Inflammatory macrophage treated with lipopolysaccharide for 1 hour (primary cell): Measurements from ENCODE around the gene HNRNPC.
"Not testable (repeated sequence)": the region's sequence is repeated elsewhere in the genome, so short reads cannot be mapped to it uniquely, and the experiment has no call there.

ENCODE experiments used
- DNase-seq, 2 donors: peaks; one replicate each; pipeline ENCODE4 v3.0.0-alpha.2; 2020 to 2022

HNRNPC gene

DNA sequence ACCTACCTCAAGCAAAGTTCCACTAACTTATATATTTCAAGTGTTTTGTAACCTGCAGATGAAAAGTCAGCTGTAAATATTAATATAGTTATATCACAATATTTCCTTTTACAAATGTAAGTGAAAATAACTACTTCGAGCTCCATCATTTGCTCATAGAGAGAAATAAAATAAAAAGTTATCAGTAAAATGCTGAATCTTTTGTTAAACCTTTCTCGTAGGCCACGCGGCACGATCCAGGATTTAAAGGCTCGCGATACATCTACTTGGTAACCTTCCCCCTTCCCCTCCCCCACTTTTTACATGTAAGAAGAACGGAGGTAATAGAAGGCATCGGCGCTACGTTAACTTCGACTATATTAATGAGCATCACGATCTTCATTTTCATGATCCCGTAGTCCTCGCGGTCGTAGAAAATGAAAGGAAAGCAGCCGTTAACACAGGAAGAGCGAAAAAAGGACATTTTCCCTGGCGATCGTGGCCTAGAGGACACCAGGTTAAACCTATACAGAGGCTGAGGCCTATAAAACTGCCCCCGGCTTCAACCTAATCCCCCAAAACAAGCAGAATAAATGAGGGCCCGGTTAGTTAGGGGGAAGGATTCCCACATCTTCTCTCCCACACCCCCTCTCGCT lies 508 bp downstream of the HNRNPC start:
- DNase-seq = peak in 1 of 2 donors; percentile 76

DNA sequence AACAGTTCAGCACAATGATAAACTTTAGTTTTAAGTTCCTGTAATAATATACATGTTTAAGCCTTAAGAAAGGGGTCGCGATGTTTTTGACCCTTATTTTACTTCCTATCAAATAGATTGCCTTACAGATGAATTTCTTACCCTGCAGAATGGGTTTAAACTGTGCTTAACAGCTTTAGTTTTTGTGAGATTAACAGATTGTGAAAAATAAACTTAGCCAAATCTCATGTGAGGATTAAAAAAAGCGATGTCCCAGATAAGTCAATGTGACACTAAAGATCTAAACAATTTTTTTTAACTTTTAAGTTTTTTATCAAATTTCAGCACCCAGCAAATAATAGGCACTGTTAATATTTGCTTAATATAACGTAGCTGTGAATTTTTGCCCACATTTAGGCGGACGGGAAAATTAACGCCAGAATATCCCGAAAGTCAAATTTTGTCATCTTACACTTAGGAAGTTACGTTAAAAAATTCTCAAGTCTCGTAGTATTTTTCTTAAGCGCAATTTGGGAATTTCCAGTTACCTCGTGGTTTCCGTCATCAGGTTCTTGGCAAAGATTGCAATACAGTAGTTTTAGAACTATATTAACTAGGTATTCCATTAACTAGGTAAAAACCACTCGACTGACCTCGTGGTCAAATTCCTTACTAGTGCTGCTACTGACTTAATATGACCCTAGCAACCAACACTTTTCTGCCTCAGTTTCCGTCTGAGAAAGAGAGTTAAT lies 1.2 kb downstream of the HNRNPC start:
- DNase-seq = peak; percentile 95 to 99

DNA sequence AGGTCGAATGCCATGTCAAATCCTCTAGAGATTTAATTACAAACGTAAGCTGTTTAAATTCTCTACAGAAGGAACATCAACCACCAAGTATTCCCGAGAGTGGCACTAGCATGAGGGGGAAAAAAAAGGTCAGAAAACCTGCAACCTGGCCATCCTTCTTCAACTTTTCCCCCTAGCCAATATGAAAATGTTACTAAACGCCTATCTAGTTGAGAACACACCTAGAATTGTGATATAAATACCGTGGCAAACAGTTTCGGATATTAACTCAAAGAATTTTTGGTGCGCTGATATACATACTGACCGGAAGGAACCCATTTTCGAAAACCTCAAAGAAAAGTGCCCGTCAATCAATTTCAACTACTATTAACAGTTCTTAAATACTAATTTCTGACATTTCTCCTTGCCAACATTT lies 1.8 kb downstream of the HNRNPC start:
- DNase-seq = peak in 1 of 2 donors; percentile 42

DNA sequence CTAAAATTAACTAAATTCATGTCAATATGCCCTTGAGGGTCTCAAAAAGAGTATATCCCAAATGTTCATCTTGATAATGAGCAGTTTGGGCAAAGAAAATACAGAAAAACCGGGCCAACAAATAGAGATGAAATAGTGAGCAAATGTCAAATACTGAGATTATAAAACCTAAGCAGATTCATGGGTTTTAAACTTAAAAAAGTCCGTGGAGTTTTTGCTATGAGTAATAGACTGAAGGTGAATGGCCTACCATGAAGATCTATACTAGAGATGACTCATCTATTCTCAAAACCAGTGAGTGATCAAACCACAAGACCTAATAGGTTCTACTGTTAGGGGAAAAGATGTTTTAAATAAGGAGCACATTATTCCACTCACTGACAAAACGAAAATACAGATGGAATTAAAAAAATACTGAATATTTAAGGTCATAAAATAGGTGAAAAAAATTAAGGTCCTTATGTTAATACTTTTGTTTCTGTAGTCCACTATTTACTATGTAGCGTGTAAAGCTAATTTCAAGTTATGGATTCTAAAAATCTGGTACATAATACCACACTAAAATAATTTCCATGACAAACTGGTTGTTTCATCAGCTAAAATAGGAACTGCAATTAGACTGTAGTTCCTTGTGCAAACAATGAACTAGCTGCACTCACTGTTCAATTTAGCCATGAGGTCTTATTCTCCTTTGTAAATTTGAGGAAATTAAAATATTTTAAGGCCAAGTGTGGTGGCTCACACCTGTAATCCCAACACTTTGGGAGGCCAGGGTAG lies 5.0 kb downstream of the HNRNPC start:
- DNase-seq = peak; percentile 83 to 88

DNA sequence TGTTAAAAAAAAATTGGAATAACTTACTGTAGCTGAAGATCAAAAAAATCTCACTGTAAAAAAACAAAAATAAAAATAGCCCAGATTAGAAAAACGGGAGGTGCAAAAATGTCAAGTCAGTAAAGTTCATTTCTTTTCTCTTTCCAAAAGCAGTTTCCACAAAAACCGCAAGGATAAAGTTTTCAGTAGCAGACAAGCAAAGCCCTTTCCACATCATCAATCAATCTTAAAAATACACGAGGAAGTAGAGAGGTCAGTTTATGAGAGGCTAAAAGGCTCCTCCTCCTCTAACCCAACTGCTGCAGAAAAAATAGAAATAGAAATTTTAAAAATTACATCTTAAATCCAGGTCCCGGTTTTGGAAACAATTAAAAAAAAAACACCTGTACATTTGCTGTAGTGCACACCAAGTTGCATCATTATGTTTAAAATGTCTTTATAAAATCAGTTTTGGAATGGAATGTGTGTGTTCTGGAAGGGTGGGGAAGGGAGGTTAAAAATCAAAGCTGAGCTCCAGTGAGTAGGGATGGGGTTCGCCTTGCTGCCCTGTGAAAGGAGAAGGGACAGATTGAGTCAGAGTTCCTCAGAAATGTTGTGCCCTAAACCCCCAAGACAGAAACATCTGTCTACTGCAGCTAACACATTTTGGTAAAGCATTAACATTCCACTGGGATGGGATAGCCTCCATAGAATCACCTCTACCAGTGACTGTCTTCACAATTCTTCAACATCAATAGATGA lies 5.8 kb downstream of the HNRNPC start:
- DNase-seq = peak in 1 of 2 donors; percentile 52

DNA sequence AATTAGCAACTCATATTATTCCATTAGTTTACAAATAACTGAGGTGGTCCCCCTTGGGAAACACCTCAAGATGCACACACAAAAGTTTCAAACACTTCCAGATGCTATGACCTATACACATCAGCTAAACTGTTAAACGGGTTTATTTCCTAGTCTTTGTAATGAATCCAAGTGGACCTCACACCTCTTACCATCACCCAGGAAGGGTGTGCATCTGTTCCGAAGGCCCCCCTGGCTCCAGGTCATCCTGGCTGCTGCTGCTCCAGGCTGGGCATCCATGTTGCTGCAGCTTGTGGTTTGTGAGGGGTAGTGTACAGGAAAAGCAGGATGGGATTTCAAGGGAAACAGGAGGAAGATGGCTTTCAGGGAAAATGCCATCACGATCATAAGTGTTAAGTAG lies 6.8 kb downstream of the HNRNPC start:
- DNase-seq = peak in 1 of 2 donors; percentile 4

DNA sequence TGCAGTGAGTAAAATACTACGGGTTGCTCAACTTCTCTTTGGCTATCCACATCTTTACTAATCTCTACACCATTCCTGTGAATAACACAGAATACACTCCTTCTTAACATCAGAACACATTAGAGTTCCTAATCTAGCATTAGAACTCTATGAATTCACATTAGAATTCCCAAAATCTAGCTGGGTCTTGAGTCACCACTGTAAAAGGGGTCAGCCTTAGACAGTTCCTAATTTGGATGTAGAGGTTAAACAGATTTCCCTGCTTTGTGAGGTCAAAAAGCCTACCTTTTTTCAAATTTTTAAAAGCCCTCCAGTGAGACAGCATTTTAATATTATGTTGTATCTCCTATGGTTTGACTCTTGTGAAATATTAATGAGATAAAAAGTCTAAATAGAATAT lies 7.4 kb downstream of the HNRNPC start:
- DNase-seq = peak in 1 of 2 donors; percentile 9

DNA sequence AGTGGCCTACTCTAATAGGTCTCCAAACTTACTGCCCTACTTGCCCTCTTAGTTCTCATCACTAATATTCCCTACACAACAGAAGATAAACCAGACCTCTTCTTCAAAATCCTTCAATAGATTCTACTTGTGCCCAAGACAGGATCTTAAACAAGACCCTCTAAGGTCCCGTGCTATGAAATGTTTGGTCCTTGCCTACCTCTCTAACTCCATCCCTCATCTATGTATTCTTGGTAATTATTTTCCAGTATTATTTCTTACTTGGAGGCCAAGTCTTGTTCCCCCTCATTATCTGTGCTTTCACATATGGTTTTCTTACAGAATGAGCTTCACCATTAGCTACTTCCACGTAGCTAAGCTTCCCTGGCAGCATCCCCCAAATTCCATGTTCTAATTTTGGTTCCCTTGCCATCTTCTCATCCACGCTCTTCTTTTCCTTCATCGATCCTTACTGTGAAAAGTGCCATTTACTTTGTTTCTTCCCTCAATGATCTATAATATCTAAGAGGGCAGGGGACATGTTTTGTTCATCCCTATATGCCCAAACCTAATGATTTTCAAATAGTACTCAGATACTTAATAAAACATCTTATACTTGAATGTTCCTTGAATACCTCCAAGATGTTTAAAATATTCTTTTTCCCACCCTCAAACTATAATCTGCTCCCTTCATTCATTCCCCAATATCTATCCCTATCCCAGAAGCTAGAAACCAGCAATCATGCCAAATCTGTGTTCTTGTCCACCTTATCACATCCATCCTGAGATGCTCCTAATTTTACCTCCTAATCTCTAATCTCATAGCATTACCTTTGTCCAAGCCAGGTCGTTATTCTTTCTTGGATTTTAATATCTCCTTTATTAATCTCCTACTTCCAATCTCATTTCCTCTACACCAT lies 10.1 kb downstream of the HNRNPC start:
- peak in 1 of 2 donors; percentile 6 for DNase-seq

DNA sequence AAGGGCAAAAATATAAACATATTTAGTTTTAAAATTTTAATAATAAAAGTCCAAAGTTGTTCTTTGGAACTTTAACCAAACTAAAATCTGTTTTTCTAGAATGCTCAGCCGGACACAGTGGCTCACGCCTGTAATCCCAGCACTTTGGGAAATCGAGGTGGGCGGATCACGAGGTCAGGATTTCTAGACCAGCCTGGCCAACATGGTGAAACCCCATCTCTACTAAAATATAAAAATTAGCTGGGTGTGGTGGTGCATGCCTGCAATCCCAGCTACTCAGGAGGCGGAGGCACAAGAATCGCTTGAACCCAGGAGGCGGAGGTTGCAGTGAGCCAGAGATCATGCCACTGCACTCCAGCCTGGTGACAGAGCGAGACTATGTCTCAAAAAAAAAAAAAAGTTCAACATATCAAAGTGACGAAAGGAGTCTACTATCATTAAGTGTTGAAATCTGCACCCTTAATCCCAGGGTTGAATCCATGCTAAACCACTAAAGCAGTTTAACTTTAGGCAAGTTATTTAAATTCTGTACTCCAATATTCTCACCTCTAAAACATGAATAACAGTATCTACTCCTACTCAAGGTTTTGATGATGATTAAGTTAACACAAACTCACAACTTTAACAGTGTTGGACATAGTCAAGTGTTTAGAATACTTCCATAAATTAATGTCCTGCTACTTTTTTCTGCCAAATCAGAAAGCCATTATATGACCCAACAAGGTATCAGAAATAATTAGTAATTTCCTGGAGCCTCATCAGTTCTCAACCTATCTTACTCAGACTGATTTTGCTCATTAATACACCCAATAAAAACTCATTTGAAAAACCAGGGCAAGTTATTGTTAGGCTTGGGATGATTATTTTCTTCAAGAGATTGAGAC lies 11.0 kb downstream of the HNRNPC start:
- DNase-seq = peak; percentile 59 to 79

DNA sequence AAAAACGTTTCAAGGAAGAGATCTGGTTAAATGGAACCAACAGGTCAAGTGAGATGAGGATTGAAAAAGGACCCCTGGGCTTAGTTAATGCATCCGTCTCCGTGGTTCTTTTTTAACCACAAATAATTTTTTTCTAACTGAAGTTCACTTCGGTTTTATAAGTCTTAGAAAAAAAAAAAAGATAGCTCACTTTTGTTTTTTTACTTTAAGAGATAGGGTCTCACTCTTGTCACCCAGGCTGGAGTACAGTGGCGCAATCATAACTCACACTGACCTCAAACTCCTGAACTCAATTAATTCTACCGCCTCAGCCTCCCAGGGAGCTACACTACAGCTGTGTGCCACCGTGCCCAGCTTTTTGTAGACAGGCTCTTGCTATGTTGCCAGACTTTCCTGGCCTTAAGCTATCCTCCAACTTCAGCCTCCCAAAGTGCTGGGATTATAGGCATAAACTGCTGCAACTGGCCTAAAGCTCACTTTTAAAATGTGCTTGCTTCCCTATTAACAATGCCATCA lies 11.8 kb downstream of the HNRNPC start:
- DNase-seq = no peak

DNA sequence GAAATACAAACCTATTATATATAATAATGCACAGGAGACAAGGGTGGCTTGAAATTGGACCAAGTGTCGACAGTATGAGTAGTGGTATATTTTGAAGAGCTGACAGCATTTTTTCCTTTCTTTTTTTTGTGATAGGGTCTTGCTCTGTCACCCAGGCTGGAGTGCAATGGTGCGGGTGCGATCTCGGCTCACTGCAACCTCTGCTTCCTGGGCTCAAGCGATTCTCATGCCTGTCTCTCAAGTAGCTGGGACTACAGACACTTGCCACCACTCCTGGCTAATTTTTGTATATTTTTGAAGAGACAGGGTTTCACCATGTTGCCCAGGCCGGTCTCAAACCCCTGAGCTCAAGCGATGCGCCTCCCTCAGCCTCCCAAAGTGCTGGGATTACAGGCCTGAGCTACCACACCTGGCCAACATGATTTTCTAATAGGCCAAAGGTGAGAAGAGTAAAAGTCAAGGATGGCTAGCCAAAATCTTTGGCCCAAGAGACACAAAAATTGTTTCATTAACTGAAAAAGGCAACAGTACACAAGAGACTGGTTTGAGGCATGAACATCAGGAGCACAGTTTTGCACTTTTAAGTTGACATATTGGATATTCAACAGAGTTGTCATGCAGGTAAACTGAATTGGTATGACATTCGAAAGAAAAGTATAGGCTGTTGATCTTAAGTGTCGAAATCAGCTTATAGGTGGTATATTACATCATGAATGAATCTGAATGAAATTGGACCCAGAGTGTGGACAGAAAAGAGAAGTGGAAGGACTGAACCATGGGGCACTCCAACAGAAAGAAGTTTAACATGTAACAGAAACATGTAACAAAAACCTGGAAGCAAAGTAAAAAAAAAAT lies 12.5 kb downstream of the HNRNPC start:
- DNase-seq = peak; percentile 58 to 65

DNA sequence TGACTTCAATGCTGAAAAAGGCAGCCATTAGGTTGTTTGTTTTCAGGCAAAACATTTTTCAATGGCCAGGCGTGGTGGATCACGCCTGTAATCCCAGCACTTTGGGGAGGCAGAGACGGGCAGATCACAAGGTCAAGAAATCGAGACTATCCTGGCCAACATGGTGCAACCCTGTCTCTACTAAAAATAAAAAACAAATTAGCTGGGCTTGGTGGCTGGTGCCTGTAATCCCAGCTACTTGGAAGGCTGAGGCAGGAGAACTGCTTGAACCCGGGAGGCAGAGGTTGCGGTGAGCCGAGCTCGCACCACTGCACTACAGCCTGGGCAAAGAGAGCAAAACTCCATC lies 13.2 kb downstream of the HNRNPC start:
- not testable (repeated sequence) for DNase-seq

DNA sequence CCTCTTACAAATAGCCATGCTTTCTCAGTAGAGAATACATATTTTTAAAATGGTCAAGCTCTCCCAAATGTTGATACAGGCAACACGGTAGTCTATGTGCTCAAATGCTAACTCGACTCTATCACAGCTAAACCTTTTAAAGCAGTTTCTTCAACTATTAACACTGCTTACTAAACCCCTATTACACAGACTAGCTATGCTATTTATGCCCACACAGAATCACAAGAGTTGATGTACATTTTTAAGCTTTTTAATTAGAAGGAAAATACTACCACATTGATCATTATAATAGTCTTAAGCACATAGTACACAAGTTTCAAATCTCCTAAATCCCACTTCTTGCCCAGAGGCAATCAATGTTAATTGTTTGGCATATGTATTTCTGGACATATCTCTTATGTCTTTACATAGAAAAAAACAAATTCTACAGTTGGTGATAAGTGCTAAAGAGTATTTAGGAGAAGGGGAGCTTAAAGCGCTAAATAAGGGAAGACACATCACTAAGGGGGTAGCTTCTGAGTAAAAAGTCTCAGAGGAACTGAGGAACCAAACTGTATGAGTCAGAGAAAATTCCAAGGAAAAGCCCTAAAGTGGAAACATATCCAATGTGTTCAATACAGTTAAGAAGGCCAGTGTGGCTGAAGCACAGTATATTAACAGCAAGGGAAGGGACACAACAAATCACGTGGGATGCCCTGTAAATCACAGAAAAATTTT lies 13.7 kb downstream of the HNRNPC start:
- peak; percentile 88 to 91 for DNase-seq

DNA sequence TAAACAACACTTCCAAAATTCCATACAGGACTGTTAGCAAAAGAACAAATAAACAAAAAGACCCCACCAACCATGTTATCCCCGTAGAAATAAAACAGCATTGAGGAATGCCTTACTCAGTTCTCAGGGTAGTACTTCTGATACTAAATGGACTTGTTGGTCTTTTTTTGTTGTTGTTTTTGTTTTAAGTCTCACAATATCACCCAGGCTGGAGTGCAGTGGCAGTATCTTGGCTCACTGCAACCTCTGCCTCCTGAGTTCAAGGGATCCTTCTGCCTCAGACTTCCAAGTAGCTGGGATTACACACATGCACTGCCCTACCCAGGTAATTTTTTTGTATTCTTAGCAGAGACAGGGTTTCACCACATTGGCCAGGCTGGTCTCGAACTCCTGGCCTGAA lies 17.1 kb downstream of the HNRNPC start:
- DNase-seq = no peak

DNA sequence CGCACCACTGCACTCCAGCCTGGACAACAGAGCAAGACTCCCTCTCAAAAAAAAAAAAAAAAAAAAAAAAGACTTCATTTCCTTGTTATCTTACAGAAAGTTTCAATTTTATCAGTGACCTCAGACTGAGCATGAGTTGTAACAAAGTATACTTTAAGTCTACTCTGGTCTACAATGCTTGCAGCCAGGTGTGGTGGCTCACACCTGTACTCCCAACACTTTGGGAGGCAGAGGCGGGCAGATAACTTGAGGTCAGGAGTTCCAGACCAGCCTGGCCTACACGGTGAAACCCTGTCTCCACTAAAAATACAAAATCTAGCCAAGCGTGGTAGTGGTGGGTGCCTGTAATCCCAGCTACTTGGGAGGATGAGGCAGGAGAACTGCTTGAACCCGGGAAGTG lies 18.0 kb downstream of the HNRNPC start:
- no peak for DNase-seq

DNA sequence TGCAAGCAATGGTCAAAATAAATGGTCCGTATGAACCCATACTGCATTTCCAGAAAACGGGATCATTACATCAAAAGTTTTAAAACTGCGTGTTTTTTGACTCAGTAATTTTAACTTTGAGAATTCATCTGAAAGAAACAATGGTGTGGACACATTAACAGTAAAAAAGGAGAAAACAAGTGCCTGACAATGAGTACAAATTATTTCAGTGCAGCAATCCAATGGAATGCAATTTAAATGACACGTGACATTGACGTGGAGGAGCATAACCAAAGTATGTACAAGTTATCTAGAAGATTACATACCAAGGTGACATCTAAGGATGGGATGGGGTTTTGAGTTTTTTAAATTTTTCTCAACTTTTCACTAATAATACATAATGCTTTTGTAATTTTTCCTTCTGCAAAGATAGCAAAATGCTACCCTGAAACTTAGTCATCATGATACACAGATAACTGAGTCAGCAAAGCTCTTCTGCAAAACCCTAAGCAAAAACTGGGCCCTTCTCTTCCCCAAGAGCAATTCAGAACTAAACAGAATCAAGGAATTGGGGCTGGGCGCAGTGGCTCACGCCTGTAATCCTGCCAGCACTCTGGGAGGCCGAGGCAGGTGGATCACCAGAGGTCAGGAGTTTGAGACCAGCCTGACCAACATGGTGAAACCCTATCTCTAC lies 20.4 kb downstream of the HNRNPC start:
- no peak for DNase-seq

DNA sequence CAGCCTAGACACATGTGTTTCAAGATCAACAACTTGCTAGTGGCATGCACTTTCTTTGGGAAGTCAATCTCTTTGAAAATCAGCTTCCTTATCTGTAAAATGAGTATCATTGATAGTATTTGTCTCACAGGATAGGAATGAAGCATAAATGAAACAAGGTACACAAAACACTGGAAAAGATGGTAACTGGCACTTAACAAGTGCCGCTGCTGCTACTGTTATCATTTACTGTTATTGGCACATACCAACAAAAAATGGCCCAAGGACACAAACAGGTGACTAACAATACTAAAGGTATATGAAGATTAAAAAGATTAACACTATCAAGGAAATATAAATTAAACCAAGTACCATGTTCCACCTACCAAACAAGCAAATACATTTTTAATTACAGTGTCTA lies 20.9 kb downstream of the HNRNPC start:
- no peak for DNase-seq

DNA sequence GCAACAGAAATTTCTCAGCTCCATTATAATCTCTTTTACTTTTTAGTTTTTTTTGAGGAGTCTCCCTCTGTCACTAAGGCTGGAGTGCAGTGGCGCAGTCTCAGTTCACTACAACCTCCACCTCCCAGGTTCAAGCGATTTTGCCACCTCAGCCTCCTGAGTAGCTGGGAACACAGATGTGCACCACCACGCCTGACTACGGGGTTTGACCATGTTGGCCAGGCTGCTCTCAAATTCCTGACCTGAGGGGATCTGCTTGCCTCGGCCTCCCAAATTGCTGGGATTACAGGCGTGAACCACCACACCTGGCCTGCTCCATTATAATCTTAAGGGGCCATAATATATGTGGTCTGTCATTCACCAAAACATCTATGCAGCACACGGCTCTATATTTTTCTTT lies 23.4 kb downstream of the HNRNPC start:
- no peak for DNase-seq

DNA sequence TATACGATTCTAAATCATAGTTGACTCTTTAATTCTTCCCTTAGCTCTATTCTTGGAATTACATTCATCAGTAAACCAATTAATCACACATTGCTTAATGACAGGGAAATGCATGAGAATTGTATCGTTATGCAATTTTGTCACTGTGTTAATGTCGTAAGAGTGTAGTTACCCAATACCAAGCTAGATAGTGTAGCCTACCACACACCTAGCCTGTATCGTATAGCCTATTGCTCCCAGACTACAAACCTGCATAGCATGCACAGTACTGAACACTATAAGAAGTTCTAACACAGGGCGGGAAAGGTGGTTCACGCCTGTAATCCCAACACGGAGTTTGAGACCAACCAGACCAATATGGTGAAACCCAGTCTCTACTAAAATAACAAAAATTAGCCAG lies 24.7 kb downstream of the HNRNPC start:
- DNase-seq = peak; percentile 68 to 87
